Testis (tissue), 2 donors: ENCODE results near the gene TOLLIP.

Experiments used
- CTCF ChIP-seq, 3 experiments: fragments of 450-650 bp in 2 of 3; fragments of 200-600 bp in 1 of 3; sonication (generic) in 1 of 3; IDR thresholded peaks; one replicate each; pipeline ENCODE4 v1.5.1; 2016 to 2019; ENCODE audit warnings: antibody characterized with exemption in 3 of 3, mild to moderate bottlenecking in 2 of 3, moderate library complexity in 1 of 3
- POLR2A ChIP-seq: fragments of 450-650 bp; IDR thresholded peaks from one replicate; pipeline ENCODE4 v1.6.1; 2017; ENCODE audit warnings: antibody characterized with exemption, mild to moderate bottlenecking, moderate library complexity

DNA sequence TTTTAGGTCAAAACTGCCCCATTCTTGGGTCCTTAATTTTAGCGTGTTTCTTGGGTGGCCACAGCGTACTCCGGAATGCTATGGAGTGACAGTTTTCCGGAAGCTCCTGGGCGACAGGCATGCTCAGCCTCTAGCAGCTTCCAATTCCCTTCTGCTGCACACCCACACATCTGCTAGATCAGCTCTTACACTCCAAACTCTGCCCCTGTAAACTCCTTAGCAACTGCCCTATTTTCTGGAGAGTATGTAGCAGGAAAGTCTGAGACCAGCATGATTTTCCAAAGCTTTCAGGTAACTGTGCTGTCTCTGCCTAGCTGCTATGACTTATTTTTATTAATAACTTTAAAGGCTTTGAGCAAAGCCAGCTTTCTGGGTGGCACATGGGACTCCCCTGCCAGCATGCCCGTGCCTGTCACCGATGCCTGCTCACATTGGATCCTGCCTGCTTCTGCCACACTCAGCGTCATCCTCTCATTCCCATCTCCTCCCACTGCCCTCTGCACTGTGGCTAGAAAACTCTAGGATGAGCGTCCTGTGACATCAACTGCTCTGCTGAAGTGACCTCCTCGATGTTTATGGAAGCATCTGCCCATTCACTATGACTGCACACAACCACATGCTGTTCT lies 17.3 kb downstream of the TOLLIP start:
- TF ChIP-seq CTCF (IDR thresholded peaks at IDR 0.05), result no peak
- TF ChIP-seq POLR2A, result no peak
